T-helper 22 cell (primary cell): ENCODE data around the gene SLC16A5.
A peak's percentile ranks its signal among the peaks of the same experiment; 100 is the strongest.
"Not testable (repeated sequence)": the region's sequence is repeated elsewhere in the genome, so short reads cannot be mapped to it uniquely, and the experiment has no call there.

Experiments
- DNase-seq: peaks from one replicate; pipeline ENCODE4 v3.0.0-alpha.2; 2020; ENCODE audit warnings: low read depth

SLC16A5 gene

GRCh38 chr17:75087558-75088453 lies at the start of gene SLC16A5:
SLC16A5 (plus strand) TSS chr17:75087954; CDS start chr17:75093637, 5,683 bp downstream.
- DNase-seq: peak; percentile 21

- no peak for DNase-seq
These were observed 48.5 kb upstream of the SLC16A5 start for GRCh38 chr17:75039238-75039637.

DNA sequence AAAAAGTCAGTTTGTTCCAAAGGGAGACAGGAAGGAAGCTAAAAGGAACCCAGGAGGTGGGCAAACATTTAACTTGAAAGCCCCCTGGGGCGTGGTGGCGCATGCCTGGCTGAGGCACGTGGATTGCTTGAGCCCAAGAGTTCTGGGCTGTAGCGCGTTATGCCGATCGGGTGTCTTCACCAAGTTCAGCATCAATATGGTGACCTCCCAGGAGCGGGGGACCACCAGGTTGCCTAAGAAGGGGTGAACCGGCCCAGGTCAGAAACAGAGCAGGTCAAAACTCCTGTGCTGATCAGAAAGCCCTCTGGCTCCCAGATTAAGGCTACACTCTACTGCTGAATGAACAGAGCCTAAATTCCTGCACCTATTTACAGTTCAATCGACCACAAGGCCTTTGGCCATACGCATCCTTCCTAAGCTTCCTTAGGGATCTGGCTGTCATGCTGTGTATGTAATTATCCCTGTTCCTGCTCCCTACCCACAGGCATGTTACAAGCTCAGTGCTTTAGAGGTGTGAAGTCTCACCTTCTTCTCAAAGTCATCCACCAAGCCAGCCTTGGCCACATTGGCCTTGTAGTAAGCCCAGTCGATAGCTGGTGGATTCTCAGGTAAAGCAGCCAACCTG lies 46.0 kb upstream of the SLC16A5 start:
- no peak for DNase-seq

- DNase-seq: not testable (repeated sequence)
These were observed 44.0 kb upstream of the SLC16A5 start for GRCh38 chr17:75043789-75044188.

DNA sequence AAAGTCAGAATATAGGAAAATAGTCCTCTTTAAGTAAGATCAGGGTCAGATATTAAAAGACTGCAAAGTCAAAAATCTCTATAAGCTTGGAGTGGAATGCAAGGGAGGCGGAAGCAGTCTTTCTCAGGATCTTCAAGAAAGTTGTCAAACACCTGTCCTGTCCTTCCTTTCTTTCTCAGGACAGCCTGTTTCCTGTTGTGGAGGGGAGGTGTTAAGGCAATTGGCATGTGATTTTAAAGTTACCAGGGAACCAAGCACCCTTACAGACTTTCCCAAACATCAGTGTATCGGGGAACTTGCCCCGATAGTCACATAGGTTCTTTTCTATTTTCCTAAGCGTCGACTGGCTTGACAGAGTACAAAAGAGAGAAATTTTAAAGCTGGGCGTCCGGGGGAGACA lies 43.0 kb upstream of the SLC16A5 start:
- DNase-seq: no peak

DNA sequence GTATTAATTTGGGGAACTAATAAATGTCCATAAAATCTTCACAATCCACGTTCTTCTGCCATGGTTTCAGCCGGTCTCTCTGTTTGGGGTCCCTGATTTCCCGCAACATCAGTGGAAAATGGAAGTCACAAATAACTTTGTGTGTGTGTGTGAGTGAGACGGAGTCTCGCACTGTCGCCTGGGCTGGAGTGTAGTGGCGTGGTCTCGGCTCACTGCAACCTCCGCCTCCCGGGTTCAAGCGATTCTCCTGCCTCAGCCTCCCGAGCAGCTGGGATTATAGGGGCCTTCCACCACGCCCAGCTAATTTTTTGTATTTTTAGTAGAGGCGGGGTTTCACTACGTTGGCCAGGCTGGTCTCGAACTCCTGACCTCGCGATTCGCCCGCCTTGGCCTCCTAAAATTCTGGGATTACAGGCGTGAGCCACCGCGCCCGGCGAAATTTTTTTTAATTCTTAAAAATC lies 41.8 kb upstream of the SLC16A5 start:
- not testable (repeated sequence) for DNase-seq

DNA sequence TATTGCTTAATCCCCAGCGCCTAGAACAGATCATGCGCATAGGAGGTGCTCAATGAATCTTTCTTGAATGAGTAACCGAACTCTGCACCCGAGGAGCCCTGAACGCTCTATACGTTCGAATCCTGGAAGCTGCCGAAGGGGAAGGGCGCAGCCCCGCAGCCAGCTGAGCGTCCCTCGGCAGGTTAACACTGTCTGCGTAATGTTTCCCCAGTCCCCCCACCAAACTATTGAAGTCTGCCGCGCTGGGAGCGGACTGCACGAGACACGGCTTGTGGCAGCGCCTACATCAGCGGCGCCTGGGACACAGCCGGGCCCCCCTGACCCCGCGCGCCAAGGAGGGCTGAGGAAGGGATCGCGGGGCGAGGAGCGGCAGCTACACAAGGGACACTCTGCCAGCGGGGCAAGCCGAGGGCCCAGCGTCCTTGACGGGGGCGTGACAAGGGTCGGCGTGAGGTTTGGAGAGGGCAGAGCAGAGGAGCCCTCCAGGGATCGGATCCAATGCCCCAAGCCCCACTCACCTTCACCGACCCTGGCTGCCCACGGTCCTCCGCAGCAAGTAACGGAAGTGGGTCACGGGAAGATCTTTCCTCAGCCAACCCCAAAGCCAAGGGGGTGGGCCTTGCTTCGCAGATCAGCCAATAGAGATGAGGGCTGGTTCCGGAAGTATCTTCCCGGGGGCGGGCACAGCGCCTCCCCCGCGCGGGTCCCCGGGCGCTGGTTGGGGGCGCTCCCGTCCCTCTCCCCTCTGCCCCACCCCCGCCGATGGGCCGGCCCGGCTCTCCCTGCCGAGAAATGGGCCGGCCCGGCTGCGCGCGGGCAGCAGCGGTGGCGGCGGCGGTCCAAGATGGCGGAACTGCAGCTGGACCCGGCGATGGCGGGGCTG lies 41.1 kb upstream of the SLC16A5 start, which contains the start of the genes ATP5PD and KCTD2:
Gene ATP5PD, minus strand, starts transcription at position 563 of the 883 bp plus-strand sequence. CDS start 4,319 bp downstream, outside the sequence.
Gene KCTD2, plus strand, starts transcription at position 819 of the 883 bp plus-strand sequence. Its CDS starts 26 bp downstream, at position 845.
- peak; percentile 91 for DNase-seq

GRCh38 chr17:75047398-75048098 lies 40.2 kb upstream of the SLC16A5 start:
- no peak for DNase-seq

GRCh38 chr17:75048249-75048878 lies 39.4 kb upstream of the SLC16A5 start:
- DNase-seq: no peak

- DNase-seq: no peak
These were observed 38.7 kb upstream of the SLC16A5 start for GRCh38 chr17:75049057-75049456.

- no peak for DNase-seq
These were observed 38.0 kb upstream of the SLC16A5 start for GRCh38 chr17:75049706-75050105.

DNA sequence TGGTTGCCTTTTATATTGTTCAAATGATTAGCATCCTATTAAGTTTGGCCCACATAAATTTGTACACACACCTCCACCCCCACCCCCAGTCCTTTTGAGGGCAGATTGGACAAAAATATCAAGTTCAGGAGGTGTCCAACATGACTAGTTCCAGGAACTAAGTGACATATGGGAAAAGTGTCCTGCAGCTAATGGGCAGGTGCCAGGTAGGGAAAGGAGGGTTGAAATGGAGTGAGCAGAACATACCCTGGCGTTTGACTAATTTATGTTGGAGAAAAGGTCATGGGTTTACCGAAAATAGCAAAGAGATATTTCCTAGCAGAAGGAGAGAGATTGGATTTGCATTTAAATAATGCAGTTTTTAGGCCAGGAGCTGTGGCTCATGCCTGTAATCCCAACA lies 35.8 kb upstream of the SLC16A5 start:
- DNase-seq: no peak

DNA sequence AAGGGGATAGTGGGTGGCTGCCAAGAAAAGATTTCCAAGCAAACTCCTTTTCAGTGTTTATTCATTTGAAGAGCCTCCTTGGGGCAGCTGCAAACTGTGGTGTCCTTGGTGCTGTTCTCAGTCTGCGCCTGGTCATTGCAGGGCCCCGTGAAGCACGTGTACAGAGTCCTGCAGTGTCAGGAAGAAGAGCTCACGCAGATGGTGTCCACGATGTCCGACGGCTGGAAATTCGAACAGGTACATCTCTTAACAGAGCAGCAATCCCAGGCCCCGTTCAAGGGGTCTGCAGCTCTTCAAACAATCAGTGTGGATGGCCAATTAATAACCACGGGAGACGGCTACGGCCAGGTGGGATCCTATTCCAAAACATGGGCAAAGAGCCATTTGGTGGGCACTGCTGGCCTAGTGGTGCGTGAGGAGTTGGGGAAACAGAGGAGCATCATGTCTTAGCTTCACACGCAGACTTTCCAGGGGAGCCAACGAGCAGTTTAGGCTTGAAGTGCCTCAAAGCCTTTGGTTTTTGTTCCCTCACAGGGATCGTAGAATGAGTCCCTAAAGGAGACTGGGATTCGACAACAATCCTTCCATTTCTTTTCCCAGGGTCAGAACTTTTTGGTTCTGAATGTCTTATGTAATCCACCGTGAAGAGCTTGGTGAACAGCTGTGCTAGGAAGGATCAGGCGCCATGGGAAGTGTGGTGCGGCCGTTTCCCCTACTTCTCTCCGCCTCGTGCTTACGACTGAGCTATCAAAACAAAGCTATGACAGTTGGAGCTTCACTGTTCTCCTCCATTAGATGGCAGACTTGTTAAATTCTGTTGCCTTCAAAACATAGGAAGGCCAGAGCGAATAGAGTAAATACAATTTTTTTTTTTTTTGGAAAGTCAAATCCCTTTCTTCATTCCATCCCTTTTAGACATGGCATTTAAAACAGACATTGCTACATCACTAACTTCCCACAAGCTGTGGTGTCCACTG lies 28.1 kb upstream of the SLC16A5 start:
- no peak for DNase-seq

- no peak for DNase-seq
These were observed 27.2 kb upstream of the SLC16A5 start for GRCh38 chr17:75060434-75061054.

- DNase-seq: no peak
These were observed 26.7 kb upstream of the SLC16A5 start for GRCh38 chr17:75061055-75061438.

GRCh38 chr17:75061618-75062017 lies 26.1 kb upstream of the SLC16A5 start:
- DNase-seq: no peak

- no peak for DNase-seq
These were observed 24.6 kb upstream of the SLC16A5 start for GRCh38 chr17:75063201-75063600.

- no peak for DNase-seq
These were observed 24.1 kb upstream of the SLC16A5 start for GRCh38 chr17:75063626-75064025.

- DNase-seq: no peak
These were observed 23.7 kb upstream of the SLC16A5 start for GRCh38 chr17:75064040-75064439.
